Tibial nerve (tissue), 4 donors: ENCODE results near the gene ALDH1L1. TPM values are rescaled to one million over a fixed set of nuclear protein-coding genes. Genes with fewer than 3 reads are reported as not detected.

Experiments used
- DNase-seq, 2 donors: peaks; one replicate each; pipeline ENCODE4 v3.0.0-alpha.2; 2019; ENCODE audit warnings: low spot score in 2 of 2
- H3K27ac ChIP-seq, 4 donors: fragments of 200-600 bp; sonication (generic) in 3 of 4; one replicate each; pipeline ENCODE4 v1.5.1; 2017 to 2019; ENCODE audit warnings: mild to moderate bottlenecking in 1 of 4
- H3K27me3 ChIP-seq, 2 donors: fragments of 200-600 bp; sonication (generic) in 1 of 2; one replicate each; pipeline versions ENCODE4 v1.5.1 to v1.6.0; 2017 to 2019
- H3K36me3 ChIP-seq, 3 donors: fragments of 200-600 bp; sonication (generic); one replicate each; pipeline ENCODE4 v1.5.1; 2018 to 2019
- H3K4me1 ChIP-seq, 4 donors: fragments of 200-600 bp; sonication (generic) in 3 of 4; one replicate each; pipeline ENCODE4 v1.5.1; 2017 to 2019
- H3K4me3 ChIP-seq, 4 donors: fragments of 200-600 bp; sonication (generic) in 3 of 4; one replicate each; pipeline ENCODE4 v1.5.1; 2017 to 2019; ENCODE audit warnings: mild to moderate bottlenecking in 1 of 4, moderate library complexity in 1 of 4
- H3K9me3 ChIP-seq, 4 donors: fragments of 200-600 bp; sonication (generic) in 3 of 4; one replicate each; pipeline ENCODE4 v1.5.1; 2017 to 2019
- CTCF ChIP-seq, 5 experiments: fragments of 200-600 bp in 3 of 5; fragments of 450-650 bp in 2 of 5; sonication (generic) in 3 of 5; IDR thresholded peaks; one replicate each; pipeline ENCODE4 v1.5.1; 2016 to 2019; ENCODE audit warnings: antibody characterized with exemption in 5 of 5, mild to moderate bottlenecking in 3 of 5, moderate library complexity in 2 of 5
- EP300 ChIP-seq, 2 donors: sonication (generic); formaldehyde crosslinking; IDR thresholded peaks; one replicate each; pipeline ENCODE4 v1.6.1; 2017; ENCODE audit warnings: antibody characterized with exemption in 2 of 2, mild to moderate bottlenecking in 1 of 2
- POLR2A ChIP-seq, 2 donors: fragments of 450-650 bp; IDR thresholded peaks; one replicate each; pipeline ENCODE4 v1.6.1; 2017; ENCODE audit warnings: antibody characterized with exemption in 2 of 2, mild to moderate bottlenecking in 2 of 2, moderate library complexity in 2 of 2
- WGBS, 2 donors: methylation state at CpG; one replicate each; pipeline ENCODE4 v1.1.5; 2018; 5-methylcytosine and 5-hydroxymethylcytosine counted together
- total RNA-seq, 4 donors: library from RNA; depleted of rRNA; stranded (reverse); fragments of >200 nt; gene quantifications; one replicate each; pipeline ENCODE4 v1.1.0, GENCODE V29; 2016

Gene ALDH1L1
- total RNA-seq, 4 donors from 2014 or later: 34.5 to 87.3 (median 50.8) TPM

- DNase-seq: no peak
Measured at GRCh38 chr3:126060613-126061145, 119.7 kb downstream of the ALDH1L1 start.

GRCh38 chr3:126058666-126059065, 121.7 kb downstream of the ALDH1L1 start:
- WGBS, 2 donors: 61 to 70% methylated on average over 6 to 7 of the region's 7 CpGs
- H3K36me3 ChIP-seq: peaks cover 0 to 9% (median 0%) of the 10 kb centered on the region in 3 donors
- no peaks in the 10 kb centered on the region for H3K27me3 ChIP-seq
- TF ChIP-seq CTCF (IDR thresholded peaks at IDR 0.05): no peak
- no peak for TF ChIP-seq POLR2A (IDR thresholded peaks at IDR 0.05)
- no peak for TF ChIP-seq EP300 (IDR thresholded peaks at IDR 0.05)
- no peaks in the 10 kb centered on the region for H3K9me3 ChIP-seq
- H3K4me1 ChIP-seq: peaks cover 0 to 22% (median 3%) of the 10 kb centered on the region in 4 donors
- no peak overlapping the region for H3K27ac ChIP-seq
- no peak for DNase-seq
- no peak overlapping the region for H3K4me3 ChIP-seq

More at GRCh38 chr3:126060613-126061145, 119.7 kb downstream of the ALDH1L1 start:
- TF ChIP-seq CTCF (IDR thresholded peaks at IDR 0.05) (no peak), POLR2A (IDR thresholded peaks at IDR 0.05) (no peak), EP300 (IDR thresholded peaks at IDR 0.05) (no peak)
- Histone ChIP-seq H3K4me1 (peaks cover 0 to 22% (median 3%) of the 10 kb centered on the region in 4 donors), H3K4me3 (no peak overlapping the region), H3K9me3 (no peaks in the 10 kb centered on the region), H3K27ac (no peak overlapping the region), H3K36me3 (peaks cover 0 to 12% (median 0%) of the 10 kb centered on the region in 3 donors), H3K27me3 (no peaks in the 10 kb centered on the region)
- WGBS, 2 donors: 81 to 85% methylated on average over 7 of the region's 7 CpGs

- H3K4me1 ChIP-seq: peaks cover 0 to 22% (median 3%) of the 10 kb centered on the region in 4 donors
- no peaks in the 10 kb centered on the region for H3K9me3 ChIP-seq
- H3K4me3 ChIP-seq: no peak overlapping the region
- no peak overlapping the region for H3K27ac ChIP-seq
- TF ChIP-seq POLR2A (IDR thresholded peaks at IDR 0.05) (no peak), EP300 (IDR thresholded peaks at IDR 0.05) (no peak), CTCF (IDR thresholded peaks at IDR 0.05) (no peak)
- 89 to 97% methylated on average over 9 to 13 of the region's 13 CpGs for WGBS, 2 donors
- peaks cover 0 to 9% (median 0%) of the 10 kb centered on the region in 3 donors for H3K36me3 ChIP-seq
- H3K27me3 ChIP-seq: no peaks in the 10 kb centered on the region
- no peak for DNase-seq
Measured at GRCh38 chr3:126057936-126058335, 122.5 kb downstream of the ALDH1L1 start.

GRCh38 chr3:126057501-126057819, 122.9 kb downstream of the ALDH1L1 start:
- 81 to 83% methylated on average over 10 of the region's 10 CpGs for WGBS, 2 donors
- Histone ChIP-seq H3K27ac (no peak overlapping the region), H3K36me3 (peaks cover 0 to 9% (median 0%) of the 10 kb centered on the region in 3 donors), H3K27me3 (no peaks in the 10 kb centered on the region), H3K4me1 (peaks cover 0 to 22% (median 3%) of the 10 kb centered on the region in 4 donors), H3K4me3 (no peak overlapping the region), H3K9me3 (no peaks in the 10 kb centered on the region)
- TF ChIP-seq POLR2A (IDR thresholded peaks at IDR 0.05) (no peak), EP300 (IDR thresholded peaks at IDR 0.05) (no peak), CTCF (IDR thresholded peaks at IDR 0.05) (no peak)
- no peak for DNase-seq

- WGBS, 2 donors: 50 to 66% methylated on average over 9 to 10 of the region's 14 CpGs
- Histone ChIP-seq H3K4me1 (peaks cover 0 to 22% (median 3%) of the 10 kb centered on the region in 4 donors), H3K9me3 (no peaks in the 10 kb centered on the region), H3K4me3 (no peak overlapping the region), H3K36me3 (peaks cover 0 to 9% (median 0%) of the 10 kb centered on the region in 3 donors), H3K27ac (no peak overlapping the region), H3K27me3 (no peaks in the 10 kb centered on the region)
- no peak for TF ChIP-seq EP300 (IDR thresholded peaks at IDR 0.05)
- DNase-seq: no peak
Measured at GRCh38 chr3:126056681-126057500, 123.5 kb downstream of the ALDH1L1 start.
